HCT116 (cell line): ENCODE measurements around the gene PAOX. TPM values are rescaled to one million over a fixed set of nuclear protein-coding genes. Genes with fewer than 3 reads are reported as not detected.

Experiments used
- ATAC-seq: fragments of 200-7000 bp; cut with Tn5 transposase; 2 replicates; pipeline ENCODE4 v1.9.1; 2020; ENCODE audit warnings: mild to moderate bottlenecking, moderate library complexity
- BruUV-seq: library from RNA; stranded (reverse); fragments of 400-500 nt; replicated peaks from 2 replicates; lab custom pipeline; 2021; lab: Mats Ljungman, UMichigan
- CTCF ChIA-PET: fragments of 300-600 bp; sonication (Branson Sonifier 250); formaldehyde crosslinking; loops from one replicate; lab custom pipeline; 2021; ENCODE audit warnings: antibody characterized with exemption; lab: Charles Lee
- POLR2A ChIA-PET: fragments of 300-600, 350-600 bp; sonication (Branson Sonifier 250); formaldehyde crosslinking; loops from one replicate; lab custom pipeline; 2021; ENCODE audit warnings: antibody characterized with exemption; lab: Charles Lee
- RAD21 ChIA-PET, 2 experiments: fragments of 300-600 bp; sonication (Branson Sonifier 250); formaldehyde crosslinking; loops; one replicate each; lab custom pipeline; 2023; ENCODE audit warnings: low total read pairs in 2 of 2; ENCODE audit not compliant: uncharacterized antibody in 2 of 2, unreplicated experiment in 2 of 2, low non-redundant PET in 1 of 2; lab: Charles Lee
- DNase-seq: peaks from one replicate; pipeline ENCODE4 v3.0.0-alpha.2; 2010; ENCODE audit warnings: low read depth, low spot score
- H2AFZ ChIP-seq: fragments of 200-600 bp; shearing (Covaris generic), sonication (generic); 2 replicates; pipeline ENCODE4 v1.6.1; 2017; ENCODE audit warnings: low read depth, mixed run types, mixed read lengths, antibody characterized with exemption, low read length; ENCODE audit not compliant: poor library complexity, severe bottlenecking
- H3K27ac ChIP-seq: 2 replicates; pipeline ENCODE4 v1.5.1; 2012; ENCODE audit warnings: low read depth, low read length
- H3K27me3 ChIP-seq: fragments of 200-600 bp; sonication (generic); 2 replicates; pipeline ENCODE4 v1.6.1; 2016; ENCODE audit warnings: mixed run types, low read length, mixed read lengths; ENCODE audit not compliant: insufficient read depth
- H3K36me3 ChIP-seq, 2 experiments: fragments of 200-500 bp in 1 of 2; fragments of 200-600 bp in 1 of 2; sonication (Bioruptor generic) in 1 of 2; sonication (generic) in 1 of 2; 2 replicates each; pipeline versions ENCODE4 v1.5.1 to v1.6.1; 2014 to 2016; ENCODE audit warnings: low read length in 2 of 2, inconsistent platforms in 1 of 2, mixed read lengths in 1 of 2, mixed run types in 1 of 2; ENCODE audit not compliant: insufficient read depth in 2 of 2, control insufficient read depth in 1 of 2
- H3K4me1 ChIP-seq, 2 experiments: fragments of 200-600 bp in 1 of 2; sonication (generic) in 1 of 2; 2 replicates each; pipeline versions ENCODE4 v1.5.1 to v1.6.1; 2012 to 2017; ENCODE audit warnings: low read length in 2 of 2, inconsistent platforms in 1 of 2, mild to moderate bottlenecking in 1 of 2, mixed read lengths in 1 of 2, mixed run types in 1 of 2, moderate library complexity in 1 of 2; ENCODE audit not compliant: insufficient read depth in 2 of 2, control insufficient read depth in 1 of 2
- H3K4me2 ChIP-seq: fragments of 200-600 bp; sonication (generic); 2 replicates; pipeline ENCODE4 v1.6.1; 2017; ENCODE audit warnings: mixed run types, low read length, mixed read lengths
- H3K4me3 ChIP-seq, 2 experiments: fragments of 200-600 bp in 1 of 2; sonication (generic) in 1 of 2; replicated peaks in 1 of 2; 2 replicates each; pipeline ENCODE4 v1.5.1; 2011 to 2016; ENCODE audit warnings: low read length in 2 of 2, control low read depth in 1 of 2, low read depth in 1 of 2, mild to moderate bottlenecking in 1 of 2, mixed read lengths in 1 of 2, mixed run types in 1 of 2
- H3K79me2 ChIP-seq: fragments of 200-600 bp; sonication (generic); 2 replicates; pipeline ENCODE4 v1.6.1; 2017; ENCODE audit warnings: mild to moderate bottlenecking, mixed run types, low read length, moderate library complexity, mixed read lengths; ENCODE audit not compliant: insufficient read depth
- H3K9ac ChIP-seq: fragments of 200-600 bp; sonication (generic); 2 replicates; pipeline ENCODE4 v1.6.1; 2016; ENCODE audit warnings: low read length, mixed read lengths
- H3K9me2 ChIP-seq: fragments of 200-600 bp; sonication (generic), shearing (Covaris generic); 2 replicates; pipeline ENCODE4 v1.6.1; 2017; ENCODE audit warnings: mixed run types, mild to moderate bottlenecking, moderate library complexity; ENCODE audit not compliant: insufficient read depth
- H3K9me3 ChIP-seq, 2 experiments: fragments of 200-500 bp in 1 of 2; fragments of 200-600 bp in 1 of 2; sonication (Bioruptor generic) in 1 of 2; sonication (generic) in 1 of 2; 2 replicates each; pipeline ENCODE4 v1.6.1; 2014 to 2017; ENCODE audit warnings: low read length in 2 of 2, mixed read lengths in 2 of 2, inconsistent platforms in 1 of 2, low read depth in 1 of 2, mild to moderate bottlenecking in 1 of 2, mixed run types in 1 of 2, moderate library complexity in 1 of 2; ENCODE audit not compliant: control insufficient read depth in 1 of 2, insufficient read depth in 1 of 2
- H4K20me1 ChIP-seq: fragments of 200-600 bp; sonication (generic), shearing (Covaris generic); 2 replicates; pipeline ENCODE4 v1.6.1; 2017; ENCODE audit warnings: mixed run types, mild to moderate bottlenecking, moderate library complexity; ENCODE audit not compliant: insufficient read depth
- ATF3 ChIP-seq: IDR thresholded peaks from 2 replicates; pipeline ENCODE4 v1.6.1; 2012
- CBX3 ChIP-seq: IDR thresholded peaks from 2 replicates; pipeline ENCODE4 v1.6.1; 2012; ENCODE audit warnings: low read depth
- EGR1 ChIP-seq: IDR thresholded peaks from 2 replicates; pipeline ENCODE4 v1.6.1; 2012; ENCODE audit warnings: low read depth
- ELF1 ChIP-seq: IDR thresholded peaks from 2 replicates; pipeline ENCODE4 v1.6.1; 2012; ENCODE audit warnings: low read depth, borderline replicate concordance
- EZH2phosphoT487 ChIP-seq: fragments of 200-600 bp; IDR thresholded peaks from 2 replicates; pipeline ENCODE4 v1.6.1; 2018; ENCODE audit warnings: antibody characterized with exemption, borderline replicate concordance
- FOSL1 ChIP-seq: IDR thresholded peaks from 2 replicates; pipeline ENCODE4 v1.6.1; 2012; ENCODE audit warnings: low read depth
- JUND ChIP-seq: IDR thresholded peaks from 2 replicates; pipeline ENCODE4 v1.6.1; 2012
- POLR2A ChIP-seq: IDR thresholded peaks from 2 replicates; pipeline ENCODE4 v1.7.0; 2011; ENCODE audit warnings: borderline replicate concordance; ENCODE audit not compliant: insufficient read depth, insufficient read length; ENCODE audit errors: extremely low read depth
- RAD21 ChIP-seq: IDR thresholded peaks from 2 replicates; pipeline ENCODE4 v1.6.1; 2012; ENCODE audit warnings: low read depth, mild to moderate bottlenecking
- REST ChIP-seq: IDR thresholded peaks from 2 replicates; pipeline ENCODE4 v1.6.1; 2012; ENCODE audit warnings: low read depth
- SIN3A ChIP-seq: IDR thresholded peaks from 2 replicates; pipeline ENCODE4 v1.6.1; 2012; ENCODE audit warnings: low read depth
- TCF7L2 ChIP-seq: IDR thresholded peaks from 2 replicates; pipeline ENCODE4 v1.7.0; 2011; ENCODE audit warnings: borderline replicate concordance, inconsistent platforms; ENCODE audit not compliant: insufficient read depth, insufficient read length; ENCODE audit errors: extremely low read depth
- YY1 ChIP-seq: IDR thresholded peaks from 2 replicates; pipeline ENCODE4 v1.6.1; 2011; ENCODE audit warnings: low read length, low read depth, moderate library complexity, mild to moderate bottlenecking; ENCODE audit not compliant: insufficient replicate concordance; ENCODE audit errors: extremely low read depth
- intact Hi-C: fragments of 100-400 bp; cut with micrococcal nuclease; formaldehyde crosslinking; loops from 2 replicates; pipeline ENCODE4 v1.10.0; 2022
- total RNA-seq: library from RNA; stranded (reverse); gene quantifications from one replicate; pipeline ENCODE4 v1.2.1, GENCODE V29; 2021; ENCODE audit not compliant: unreplicated experiment

The PAOX gene
- total RNA-seq, 1 experiment from 2014 or later: 3.5 TPM

- TF ChIP-seq FOSL1 (no peak), SIN3A (no peak), RAD21 (no peak), EZH2phosphoT487 (no peak), ELF1 (no peak), EGR1 (no peak), REST (no peak), POLR2A (no peak), ATF3 (no peak), YY1 (no peak), CBX3 (no peak), TCF7L2 (no peak), JUND (no peak)
- Histone ChIP-seq H3K9me3 (no peaks in the 10 kb centered on the region), H3K36me3 (no peaks in the 10 kb centered on the region; a peak in 1 of 4 replicates), H3K4me3 (no peak overlapping the region), H3K79me2 (peaks cover 6% of the 10 kb centered on the region; the same call in 1 of the 2 replicates), H3K4me2 (no peak overlapping the region), H2AFZ (no peak overlapping the region), H3K27me3 (no peaks in the 10 kb centered on the region), H3K4me1 (peaks cover 3 to 5% of the 10 kb centered on the region in 2 experiments; a peak in 2 of 4 replicates), H3K27ac (no peak overlapping the region), H3K9ac (no peak overlapping the region), H4K20me1 (no peaks in the 10 kb centered on the region), H3K9me2 (no peaks in the 10 kb centered on the region)
- ATAC-seq (no peak), DNase-seq (no peak)
- intact Hi-C loops: no loop called here
- RAD21 ChIA-PET: no interaction called here
- POLR2A ChIA-PET: no interaction called here
- CTCF ChIA-PET: no interaction called here
- no TSS peak for BruUV-seq
Observed at GRCh38 chr10:133359554-133359971, 19.5 kb upstream of the PAOX start.
